IMR-90 (cell line): ENCODE results near the gene CLASP1. TPM values are rescaled to one million over a fixed set of nuclear protein-coding genes. Genes with fewer than 3 reads are reported as not detected.
A peak's percentile ranks its signal among the peaks of the same experiment; 100 is the strongest.

Experiments
- ATAC-seq: fragments of 200-7000 bp; cut with Tn5 transposase; 2 replicates; pipeline ENCODE4 v1.9.1; 2020; ENCODE audit warnings: low read depth, mild to moderate bottlenecking, moderate library complexity
- BruUV-seq: library from RNA; stranded (reverse); fragments of 400-500 nt; replicated peaks from 2 replicates; lab custom pipeline; 2021; lab: Mats Ljungman, UMichigan
- CTCF ChIA-PET: fragments of 300-600 bp; formaldehyde crosslinking; extraction: SDS; loops from one replicate; lab custom pipeline; 2021; ENCODE audit warnings: antibody characterized with exemption; lab: Yijun Ruan, JAX
- POLR2A ChIA-PET: fragments of 300-600 bp; sonication (Branson Sonifier 250); formaldehyde crosslinking; loops from one replicate; lab custom pipeline; 2022; ENCODE audit warnings: antibody characterized with exemption; ENCODE audit not compliant: unreplicated experiment; lab: Charles Lee
- DNase-seq: peaks from one replicate; pipeline ENCODE4 v3.0.0; 2013
- H2AFZ ChIP-seq: replicated peaks from 2 replicates; pipeline ENCODE3; 2013; ENCODE audit warnings: low read length, mild to moderate bottlenecking; ENCODE audit not compliant: poor library complexity
- H2AK5ac ChIP-seq: 2 replicates; pipeline ENCODE4 v1.6.1; 2013; ENCODE audit warnings: low read depth, low read length, inconsistent platforms
- H2AK9ac ChIP-seq: replicated peaks from 2 replicates; pipeline ENCODE3; 2013; ENCODE audit warnings: mild to moderate bottlenecking, low read depth, low read length, moderate library complexity; ENCODE audit not compliant: poor library complexity
- H2BK120ac ChIP-seq: 2 replicates; pipeline ENCODE4 v1.6.1; 2013; ENCODE audit warnings: low read depth, low read length, inconsistent platforms
- H2BK15ac ChIP-seq: 3 replicates; pipeline ENCODE4 v1.6.1; 2013; ENCODE audit warnings: low read depth, low read length, inconsistent platforms
- H2BK20ac ChIP-seq: 2 replicates; pipeline ENCODE4 v1.6.1; 2013; ENCODE audit warnings: low read depth, mild to moderate bottlenecking, inconsistent platforms, low read length, moderate library complexity
- H2BK5ac ChIP-seq: 2 replicates; pipeline ENCODE4 v1.6.1; 2013; ENCODE audit warnings: mild to moderate bottlenecking, low read depth, low read length, inconsistent platforms; ENCODE audit not compliant: poor library complexity, severe bottlenecking
- H3K14ac ChIP-seq: replicated peaks from 2 replicates; pipeline ENCODE4 v1.6.1; 2013; ENCODE audit warnings: low read depth, low read length, inconsistent platforms
- H3K18ac ChIP-seq: 2 replicates; pipeline ENCODE4 v1.6.1; 2013; ENCODE audit warnings: low read depth, low read length, control low read depth
- H3K23ac ChIP-seq: 2 replicates; pipeline ENCODE4 v1.6.1; 2013; ENCODE audit warnings: low read depth, low read length, inconsistent platforms
- H3K27ac ChIP-seq: 2 replicates; pipeline ENCODE4 v1.5.1; 2013; ENCODE audit warnings: mild to moderate bottlenecking, control low read depth, low read length; ENCODE audit not compliant: insufficient read depth
- H3K27me3 ChIP-seq: 2 replicates; pipeline ENCODE4 v1.6.1; 2013; ENCODE audit warnings: low read length; ENCODE audit not compliant: control insufficient read depth, insufficient read depth
- H3K36me3 ChIP-seq: 2 replicates; pipeline ENCODE4 v1.6.1; 2013; ENCODE audit warnings: low read length, mixed read lengths; ENCODE audit not compliant: control insufficient read depth, insufficient read depth
- H3K4ac ChIP-seq: 2 replicates; pipeline ENCODE4 v1.6.1; 2013; ENCODE audit warnings: low read depth, low read length, inconsistent platforms
- H3K4me1 ChIP-seq: 2 replicates; pipeline ENCODE4 v1.6.1; 2013; ENCODE audit warnings: low read length, mixed read lengths; ENCODE audit not compliant: control insufficient read depth, insufficient read depth
- H3K4me2 ChIP-seq: 2 replicates; pipeline ENCODE4 v1.6.1; 2013; ENCODE audit warnings: low read depth, mild to moderate bottlenecking, control low read depth, low read length, moderate library complexity
- H3K4me3 ChIP-seq: 2 replicates; pipeline ENCODE4 v1.5.1; 2013; ENCODE audit warnings: low read depth, mild to moderate bottlenecking, control low read depth, low read length, moderate library complexity; ENCODE audit not compliant: insufficient read depth
- H3K56ac ChIP-seq: 2 replicates; pipeline ENCODE4 v1.6.1; 2013; ENCODE audit warnings: low read length, inconsistent platforms; ENCODE audit not compliant: insufficient read depth; ENCODE audit errors: extremely low read depth
- H3K79me1 ChIP-seq, 2 experiments: 2 replicates each; pipeline ENCODE4 v1.6.1; 2013; ENCODE audit warnings: low read length in 2 of 2, inconsistent platforms in 1 of 2, low read depth in 1 of 2
- H3K9ac ChIP-seq: 2 replicates; pipeline ENCODE4 v1.6.1; 2013; ENCODE audit warnings: low read depth, low read length, control low read depth
- H3K9me1 ChIP-seq: 2 replicates; pipeline ENCODE4 v1.6.1; 2013; ENCODE audit warnings: low read length, inconsistent platforms; ENCODE audit not compliant: insufficient read depth
- H3K9me3 ChIP-seq: 2 replicates; pipeline ENCODE4 v1.6.1; 2013; ENCODE audit warnings: low read length; ENCODE audit not compliant: control insufficient read depth, insufficient read depth
- H4K20me1 ChIP-seq: 2 replicates; pipeline ENCODE4 v1.6.1; 2013; ENCODE audit warnings: low read length, inconsistent platforms; ENCODE audit not compliant: insufficient read depth
- H4K5ac ChIP-seq: 2 replicates; pipeline ENCODE4 v1.6.1; 2013; ENCODE audit warnings: mild to moderate bottlenecking, low read depth, low read length, control low read depth
- H4K8ac ChIP-seq, 2 experiments: 2 replicates each; pipeline ENCODE4 v1.6.1; 2013; ENCODE audit warnings: low read depth in 2 of 2, low read length in 2 of 2, control low read depth in 1 of 2, inconsistent platforms in 1 of 2
- H4K91ac ChIP-seq: 2 replicates; pipeline ENCODE4 v1.6.1; 2013; ENCODE audit warnings: low read depth, low read length, inconsistent platforms; ENCODE audit not compliant: insufficient read depth
- CEBPB ChIP-seq: IDR thresholded peaks from 2 replicates; pipeline ENCODE4 v1.6.1; 2012; ENCODE audit warnings: low read depth, low read length, improper control_type of control experiment
- CHD1 ChIP-seq: IDR thresholded peaks from 2 replicates; pipeline ENCODE4 v1.6.1; 2012; ENCODE audit warnings: low read depth, low read length, improper control_type of control experiment
- CTCF ChIP-seq: conservative IDR thresholded peaks from 2 replicates; pipeline ENCODE4 v1.5.1; 2012; ENCODE audit warnings: mild to moderate bottlenecking, low read depth, low read length, improper control_type of control experiment
- ELK1 ChIP-seq: fragments of 150-350 bp; IDR thresholded peaks from 2 replicates; pipeline ENCODE4 v1.6.1; 2016; ENCODE audit warnings: low read depth, mild to moderate bottlenecking, low read length, moderate library complexity, borderline replicate concordance
- FOS ChIP-seq: fragments of 150-350 bp; IDR thresholded peaks from 2 replicates; pipeline ENCODE4 v1.6.1; 2016; ENCODE audit warnings: low read depth, low read length
- MAFK ChIP-seq: IDR thresholded peaks from 2 replicates; pipeline ENCODE4 v1.6.1; 2012; ENCODE audit warnings: low read depth, low read length, improper control_type of control experiment
- MAZ ChIP-seq: IDR thresholded peaks from 2 replicates; pipeline ENCODE4 v1.6.1; 2012; ENCODE audit warnings: low read depth, mild to moderate bottlenecking, low read length, improper control_type of control experiment, moderate library complexity, borderline replicate concordance
- MXI1 ChIP-seq: IDR thresholded peaks from 2 replicates; pipeline ENCODE4 v1.6.1; 2012; ENCODE audit warnings: low read depth, mild to moderate bottlenecking, low read length, moderate library complexity, borderline replicate concordance
- POLR2A ChIP-seq: IDR thresholded peaks from 2 replicates; pipeline ENCODE4 v1.6.1; 2012; ENCODE audit warnings: mild to moderate bottlenecking, low read depth, low read length
- RAD21 ChIP-seq: IDR thresholded peaks from 2 replicates; pipeline ENCODE4 v1.6.1; 2012; ENCODE audit warnings: low read length, improper control_type of control experiment
- RCOR1 ChIP-seq: IDR thresholded peaks from 2 replicates; pipeline ENCODE4 v1.6.1; 2012; ENCODE audit warnings: mild to moderate bottlenecking, low read length, improper control_type of control experiment; ENCODE audit not compliant: insufficient replicate concordance
- SMC3 ChIP-seq: fragments of 150-350 bp; IDR thresholded peaks from 2 replicates; pipeline ENCODE4 v1.6.1; 2016; ENCODE audit warnings: low read depth, mild to moderate bottlenecking, antibody characterized with exemption, low read length, moderate library complexity
- WGBS, 2 experiments: methylation state at CpG; one replicate each; pipeline versions ENCODE4 v1.1.5 to v1.1.7; 2013; ENCODE audit warnings: missing lambda C conversion rate in 2 of 2; ENCODE audit not compliant: insufficient read length in 1 of 2; ENCODE audit errors: extremely low coverage in 2 of 2; 5-methylcytosine and 5-hydroxymethylcytosine counted together
- dilution Hi-C: fragments of 300-500 bp; cut with HindIII; formaldehyde crosslinking; loops from one replicate; pipeline ENCODE4 v1.14.3; 2018; ENCODE audit warnings: low sequenced_read_pairs; ENCODE audit not compliant: unreplicated experiment
- in situ Hi-C: fragments of 300-500 bp; cut with MboI; formaldehyde crosslinking; loops from 3 replicates; pipeline ENCODE4 v1.14.3; 2019; ENCODE audit warnings: low sequenced_read_pairs, inconsistent platforms, mixed read lengths
- intact Hi-C: fragments of 100-400 bp; cut with micrococcal nuclease; formaldehyde crosslinking; loops from 2 replicates; pipeline ENCODE4 v1.10.0; 2022
- polyA plus RNA-seq, 3 experiments: library from polyadenylated mRNA; depleted of rRNA; stranded (reverse); fragments of >200 nt; gene quantifications; 2 replicates each; pipeline ENCODE4 v1.2.3, GENCODE V29; 2012; ENCODE audit warnings: low replicate concordance in 1 of 3
- total RNA-seq: library from RNA; depleted of rRNA; stranded (reverse); fragments of >200 nt; gene quantifications from 2 replicates; pipeline ENCODE4 v1.2.3, GENCODE V29; 2012
- TF ChIP-seq, protein P1 (sequence below): fragments of 150-350 bp; IDR thresholded peaks from 2 replicates; pipeline ENCODE4 v1.6.1; 2017; ENCODE audit warnings: mild to moderate bottlenecking, antibody characterized with exemption, low read length, low read depth

CLASP1 gene
- total and polyA plus RNA-seq, 2 of the 4 experiments (the other 2 are of a cell fraction): 12.3 to 33.7 TPM

GRCh38 chr2:121649596-121650314 lies 493 bp upstream of the CLASP1 start:
- peak overlapping the region; percentile 97 to 98 for H4K8ac ChIP-seq
- H2AFZ ChIP-seq: peak overlapping the region; percentile 98
- peaks cover 6% of the 10 kb centered on the region; the same call in 1 of the 2 replicates for H3K4me1 ChIP-seq
- peaks cover 6% of the 10 kb centered on the region; the same call in 1 of the 2 replicates for H3K9me1 ChIP-seq
- H3K9me3 ChIP-seq: no peaks in the 10 kb centered on the region
- H4K5ac ChIP-seq: peak overlapping the region; percentile 99
- in situ Hi-C loops (no loop called here), intact Hi-C loops (loop anchor here (1.0 to 5.0 kb wide), 4 partner anchors 48 to 118 kb away; no protein-coding TSS in a partner anchor), dilution Hi-C loops (no loop called here)
- ChIA-PET POLR2A (interaction anchor here (0.6 to 1.5 kb wide), 3 partner anchors 19 to 119 kb away, joined by 4 to 14 read pairs (median 6); partner anchors contain the start of gene RNU4ATAC), CTCF (interaction anchor here (0.5 to 1.1 kb wide), 7 partner anchors 13 to 195 kb away, joined by 3 to 5 read pairs (median 3); partner anchors contain the start of gene RNU4ATAC)
- DNase-seq: peak; percentile 97
- peaks cover 6 to 45% of the 10 kb centered on the region in 2 experiments for H3K79me1 ChIP-seq
- WGBS, 2 experiments: 0% methylated on average over 11 of the region's 45 CpGs; no CpG with 5 or more reads in 1 of the 2 experiments
- peak overlapping the region; percentile 97 for H3K18ac ChIP-seq
- peak overlapping the region; percentile 94 for H2BK120ac ChIP-seq
- peak overlapping the region; percentile 96 for H3K27ac ChIP-seq
- peak overlapping the region; percentile 99 for H3K14ac ChIP-seq
- H3K4me3 ChIP-seq: peak overlapping the region; percentile 72
- peak overlapping the region; percentile 98 for H3K9ac ChIP-seq
- H3K56ac ChIP-seq: peak overlapping the region; percentile 100
- peak overlapping the region; percentile 95 for H2AK5ac ChIP-seq
- BruUV-seq: no TSS peak
- peaks cover 10% of the 10 kb centered on the region; the same call in 1 of the 2 replicates for H4K20me1 ChIP-seq
- peak overlapping the region; percentile 99 for H3K23ac ChIP-seq
- peak overlapping the region; percentile 84 for H3K4me2 ChIP-seq
- H4K91ac ChIP-seq: peak overlapping the region; percentile 99
- peak overlapping the region; percentile 98 for H2BK5ac ChIP-seq
- H3K4ac ChIP-seq: peak overlapping the region; percentile 100
- no peaks in the 10 kb centered on the region for H3K27me3 ChIP-seq
- H2BK20ac ChIP-seq: peak overlapping the region; percentile 83; the same call in 1 of the 2 replicates
- H2BK15ac ChIP-seq: peak overlapping the region; percentile 98; the same call in 2 of the 3 replicates
- peak; percentile 97 for ATAC-seq
- no peaks in the 10 kb centered on the region for H3K36me3 ChIP-seq
- peak overlapping the region; percentile 98 for H2AK9ac ChIP-seq
- TF ChIP-seq CEBPB (no peak), FOS (no peak), POLR2A (peak; percentile 69), ELK1 (no peak), MAZ (peak; percentile 9; the same call in 1 of the 2 replicates), CTCF (0 out of 2 replicates have a peak, but pooled peaks have one; percentile 3), MXI1 (peak; percentile 74; the same call in 1 of the 2 replicates), RCOR1 (no peak), SMC3 (no peak), CHD1 (peak; percentile 86; the same call in 1 of the 2 replicates), RAD21 (peak; percentile 10; the same call in 1 of the 2 replicates), MAFK (no peak)
- TF ChIP-seq, protein P1, sequence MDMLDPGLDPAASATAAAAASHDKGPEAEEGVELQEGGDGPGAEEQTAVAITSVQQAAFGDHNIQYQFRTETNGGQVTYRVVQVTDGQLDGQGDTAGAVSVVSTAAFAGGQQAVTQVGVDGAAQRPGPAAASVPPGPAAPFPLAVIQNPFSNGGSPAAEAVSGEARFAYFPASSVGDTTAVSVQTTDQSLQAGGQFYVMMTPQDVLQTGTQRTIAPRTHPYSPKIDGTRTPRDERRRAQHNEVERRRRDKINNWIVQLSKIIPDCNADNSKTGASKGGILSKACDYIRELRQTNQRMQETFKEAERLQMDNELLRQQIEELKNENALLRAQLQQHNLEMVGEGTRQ: no peak
